Stimulated activated CD8-positive, alpha-beta memory T cell treated with anti-CD3 and anti-CD28 coated beads, Interleukin-7, amount 100 ng/mL, for 4 hours (primary cell): Measurements from ENCODE around the gene MYH4.

Source experiments
- DNase-seq, 2 donors: peaks; one replicate each; pipeline ENCODE4 v3.0.0-alpha.2; 2020; ENCODE audit warnings: low read depth in 2 of 2

Gene MYH4

DNA sequence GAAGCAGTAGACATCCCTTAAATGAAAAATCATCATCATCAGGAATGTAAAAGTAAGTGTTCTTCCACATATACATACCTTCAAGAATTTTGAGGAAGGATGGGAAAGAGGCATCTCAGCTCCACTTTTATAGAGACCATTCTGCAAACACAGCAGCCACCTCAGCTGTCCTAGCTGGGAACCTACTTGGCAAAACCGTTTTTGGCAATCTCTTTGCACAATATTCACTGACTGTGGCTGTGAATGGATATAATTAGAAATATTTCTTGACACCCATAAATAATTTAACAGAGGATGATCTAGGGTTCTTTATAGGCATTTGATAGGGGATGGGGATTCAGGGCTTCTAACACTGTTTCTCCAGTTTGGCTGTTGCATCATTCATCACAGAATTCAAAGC is at the start of gene MYH4:
Gene MYH4, minus strand, starts transcription at position 101 of the 400 bp plus-strand sequence. CDS start 2,814 bp downstream, outside the sequence.
- no peak for DNase-seq

DNA sequence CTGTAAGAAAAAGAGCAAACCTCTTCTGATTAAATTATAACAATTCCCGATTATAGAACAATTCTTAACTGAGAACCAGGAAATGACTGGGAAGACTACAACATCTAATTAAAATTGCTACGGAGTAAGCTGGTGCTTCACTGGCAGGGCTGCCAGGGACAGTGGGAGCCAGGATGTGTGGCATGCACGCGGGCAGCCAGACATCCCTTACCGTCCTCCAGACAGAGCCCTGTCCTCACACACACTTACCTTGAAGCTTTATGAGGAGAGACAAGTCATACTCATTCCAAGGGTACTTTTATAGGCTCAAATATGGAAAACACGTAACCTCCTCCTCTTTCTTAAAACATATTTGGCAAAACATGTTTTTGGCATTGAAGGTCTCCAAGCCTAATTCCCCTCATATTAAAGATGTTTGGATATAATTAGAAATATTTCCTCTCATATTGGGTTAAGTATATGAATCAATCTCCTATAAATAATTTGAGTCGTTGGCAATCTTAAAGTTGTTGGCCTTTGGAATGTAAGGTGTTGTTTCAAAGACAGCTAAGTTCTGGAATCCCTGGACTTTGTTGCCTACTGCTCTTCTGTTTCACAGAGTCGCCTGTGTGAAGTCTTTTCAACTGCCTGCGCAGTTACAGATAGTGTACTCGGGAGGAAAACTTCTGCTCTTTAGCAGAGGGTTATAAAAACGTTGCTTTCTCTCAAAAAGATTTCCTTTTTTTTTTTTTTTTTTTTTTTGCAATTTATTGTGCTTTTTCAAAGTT is 49.1 kb upstream of the MYH4 start, which contains the start of gene MYH1:
Gene MYH1, minus strand, starts transcription at position 272 of the 767 bp plus-strand sequence. CDS start 1,900 bp downstream, outside the sequence.
- DNase-seq: no peak

DNA sequence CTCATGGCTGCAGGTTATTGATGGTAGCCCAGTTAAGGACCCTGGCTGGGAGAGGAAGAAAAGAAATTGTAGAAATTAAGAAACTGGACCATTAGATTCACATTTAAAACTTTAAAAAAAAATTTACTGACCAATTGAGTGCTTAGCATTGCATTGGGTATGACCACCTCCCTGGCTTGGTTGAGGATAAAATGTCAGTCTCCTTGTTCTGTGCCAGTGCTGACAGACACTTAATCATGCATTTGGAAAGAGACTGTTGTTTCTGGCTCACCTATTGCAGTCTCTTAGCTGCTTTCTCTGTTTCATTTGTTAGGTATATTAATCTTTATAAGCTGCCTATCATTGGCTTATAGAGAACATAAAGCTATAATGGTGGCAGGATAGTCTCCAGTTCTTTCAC is 47.3 kb upstream of the MYH4 start:
- DNase-seq: no peak

DNA sequence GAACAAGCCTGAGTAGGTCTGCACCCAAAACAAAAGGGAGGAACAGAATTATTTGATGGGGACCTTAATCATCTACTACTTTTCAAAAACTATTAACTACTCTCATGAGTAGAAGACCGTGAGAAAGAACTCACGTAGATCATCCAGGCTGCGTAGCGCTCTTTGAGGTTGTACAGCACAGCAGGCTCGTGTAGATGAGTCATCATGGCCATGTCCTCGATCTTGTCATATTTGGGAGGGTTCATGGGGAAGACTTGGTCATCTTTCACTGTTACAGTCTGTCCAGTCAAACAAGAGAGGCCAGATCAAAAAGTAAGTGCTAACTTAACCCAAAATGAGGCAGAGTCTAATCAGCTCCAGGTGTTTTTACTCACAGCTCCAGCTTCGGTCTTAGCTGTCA is 46.7 kb upstream of the MYH4 start:
- no peak for DNase-seq

DNA sequence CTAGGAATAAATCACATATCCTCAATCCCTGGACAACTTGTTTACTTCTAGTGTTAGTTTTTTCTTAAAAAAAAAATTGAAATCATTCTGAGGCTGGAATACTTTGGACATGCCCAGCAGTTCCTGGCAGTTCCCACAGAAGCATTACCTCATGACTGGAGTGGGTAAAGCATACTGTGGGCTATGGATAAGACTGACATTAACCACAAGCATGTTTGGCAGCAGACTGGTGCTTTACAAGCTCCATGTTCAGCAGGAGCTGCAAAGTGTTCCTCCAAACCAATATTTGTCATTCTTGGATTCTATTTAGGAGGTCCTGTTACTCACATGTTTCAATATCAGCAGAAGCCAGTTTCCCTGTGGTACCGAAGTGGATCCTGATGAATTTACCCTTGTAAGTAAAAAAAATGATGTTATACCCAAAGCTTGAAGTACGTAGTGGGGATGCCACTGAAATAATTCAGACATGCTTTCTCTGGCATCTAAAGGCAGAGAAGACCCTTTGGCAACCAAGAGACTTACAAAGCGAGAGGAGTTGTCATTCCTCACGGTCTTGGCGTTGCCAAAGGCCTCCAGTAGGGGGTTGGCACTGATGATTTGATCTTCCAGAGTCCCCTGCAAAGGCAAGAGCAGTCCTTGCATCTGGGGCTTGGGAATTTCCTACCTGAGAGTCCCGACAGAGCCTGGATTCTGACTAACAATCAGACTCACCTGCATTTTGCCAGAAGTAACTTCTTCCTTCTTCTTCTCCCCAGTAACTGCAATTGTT is 44.1 kb upstream of the MYH4 start:
- DNase-seq: no peak

DNA sequence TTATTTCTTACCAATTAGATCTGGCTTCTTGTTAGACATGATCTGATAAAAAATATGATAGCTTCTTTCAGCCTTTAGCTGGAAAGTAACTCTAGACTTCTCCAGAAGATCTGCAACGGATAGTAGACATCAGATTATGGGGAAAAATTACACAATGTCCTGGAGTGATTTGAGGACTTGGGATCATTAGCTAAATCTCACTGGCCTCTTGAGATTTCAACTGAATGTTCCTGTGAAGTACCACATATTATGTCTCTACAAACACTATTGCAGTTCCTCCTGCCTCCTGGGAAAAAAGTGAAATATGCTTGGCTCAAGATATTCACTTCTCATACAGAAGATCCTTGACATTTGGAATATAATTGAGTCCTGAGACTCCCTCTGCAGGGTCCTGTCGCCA is 43.5 kb upstream of the MYH4 start:
- DNase-seq: no peak

DNA sequence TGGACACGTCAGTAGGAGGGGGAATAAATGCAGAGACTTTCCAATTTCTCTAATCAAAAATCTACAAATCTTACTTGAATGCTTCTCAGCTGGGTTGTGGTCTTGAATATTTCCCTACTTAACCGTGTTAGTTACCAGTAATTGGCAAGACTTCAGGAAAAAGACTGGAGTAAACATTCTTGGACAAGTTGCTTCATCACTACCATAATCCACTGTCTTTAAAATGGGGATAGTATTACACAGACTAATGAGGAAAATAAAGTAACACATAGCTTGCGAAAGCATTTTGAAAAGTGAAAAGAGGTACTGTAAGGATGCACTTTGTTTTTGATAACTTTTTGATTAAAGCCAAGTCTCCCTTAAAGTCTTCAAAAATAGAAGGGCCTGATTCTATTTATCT is 30.6 kb upstream of the MYH4 start:
- DNase-seq: no peak

DNA sequence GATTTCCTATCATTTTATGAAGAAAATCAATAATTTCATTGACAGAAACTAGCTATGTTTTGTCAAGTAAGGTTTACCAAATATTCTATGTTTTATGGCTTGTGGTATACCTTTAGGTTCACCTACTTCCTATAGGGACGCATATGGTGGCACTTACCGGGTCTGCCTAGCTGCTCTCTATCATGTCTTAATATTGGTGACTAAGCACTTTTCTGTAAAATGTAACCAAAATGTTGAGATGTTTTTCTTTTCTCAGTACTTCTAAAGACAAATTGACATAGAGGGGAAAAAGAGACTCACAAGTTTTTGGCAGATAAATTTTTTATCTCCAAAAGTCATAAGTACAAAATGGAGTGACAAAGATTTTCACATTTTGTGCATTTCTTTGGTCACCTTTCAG is 22.6 kb upstream of the MYH4 start:
- DNase-seq: no peak

DNA sequence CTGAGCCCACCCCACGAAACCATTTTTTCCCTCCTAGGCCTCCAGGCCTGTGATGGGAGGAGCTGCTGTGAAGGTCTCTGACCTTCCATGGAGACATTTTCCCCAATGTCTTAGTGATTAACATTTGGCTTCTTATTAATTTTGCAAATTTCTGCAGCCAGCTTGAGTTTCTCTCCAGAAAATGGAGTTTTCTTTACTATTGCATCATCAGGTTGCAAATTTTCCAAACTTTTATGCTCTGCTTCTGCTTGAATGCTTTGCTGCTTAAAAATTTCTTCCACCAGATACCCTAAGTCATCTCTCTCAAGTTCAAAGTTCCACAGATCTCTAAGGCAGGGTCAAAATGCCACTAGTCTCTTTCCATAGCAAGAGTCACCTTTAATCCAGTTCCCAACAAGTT is 12.9 kb upstream of the MYH4 start:
- no peak for DNase-seq

DNA sequence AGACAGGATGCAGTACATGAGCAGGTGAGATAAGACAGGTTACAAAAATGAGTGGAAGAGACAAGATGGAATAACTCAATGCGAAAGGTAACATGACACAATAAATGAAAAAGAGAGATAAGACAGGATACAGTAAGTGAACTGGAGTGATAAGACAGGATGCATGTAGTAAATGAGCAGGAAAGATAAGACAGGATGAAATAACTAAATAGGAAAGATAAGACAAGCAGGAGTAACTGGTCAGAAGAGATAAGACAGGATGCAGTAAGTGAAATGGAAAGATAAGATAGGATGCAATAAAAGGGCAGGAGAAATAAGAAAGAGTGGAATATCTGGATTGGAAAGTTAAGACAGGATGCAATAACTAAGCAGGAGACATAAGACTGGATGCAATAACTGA is 8.3 kb upstream of the MYH4 start:
- no peak for DNase-seq

DNA sequence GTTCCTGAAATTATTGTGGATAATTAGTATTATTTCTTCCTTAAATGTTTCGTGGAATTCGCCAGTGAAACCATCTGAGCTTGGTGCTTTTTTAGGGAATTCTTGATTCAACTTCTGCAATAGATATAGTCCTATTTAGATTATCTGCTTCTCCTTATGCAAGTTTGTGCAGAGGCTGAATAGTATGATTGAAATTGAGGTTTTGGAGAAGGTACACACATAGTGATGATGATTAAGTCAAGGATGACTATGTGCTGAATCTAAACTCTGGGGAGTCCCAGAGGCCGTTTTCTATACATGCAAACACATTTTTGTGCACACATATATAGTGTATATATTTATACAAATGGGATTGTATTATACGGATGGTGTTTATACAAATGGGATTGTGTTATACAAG is 5.2 kb upstream of the MYH4 start:
- no peak for DNase-seq

DNA sequence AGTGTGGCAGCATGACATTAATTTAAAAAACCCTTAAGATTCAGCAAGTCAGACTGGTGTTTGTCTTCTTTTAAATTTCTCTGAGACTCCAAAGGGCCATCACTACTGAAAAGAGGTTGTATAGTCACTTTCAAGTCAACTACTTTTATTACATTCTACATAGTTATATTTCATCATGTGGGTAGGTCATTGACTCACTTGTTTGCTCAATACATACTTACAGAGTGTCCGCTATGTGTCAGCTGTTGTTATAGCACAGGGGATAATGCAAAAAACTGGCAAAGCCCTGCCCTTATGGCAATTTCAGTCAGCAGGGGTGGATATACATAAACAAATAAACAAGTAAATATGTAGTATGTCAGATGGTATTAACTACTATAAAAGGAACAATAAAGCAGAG is 2.5 kb upstream of the MYH4 start:
- no peak for DNase-seq

DNA sequence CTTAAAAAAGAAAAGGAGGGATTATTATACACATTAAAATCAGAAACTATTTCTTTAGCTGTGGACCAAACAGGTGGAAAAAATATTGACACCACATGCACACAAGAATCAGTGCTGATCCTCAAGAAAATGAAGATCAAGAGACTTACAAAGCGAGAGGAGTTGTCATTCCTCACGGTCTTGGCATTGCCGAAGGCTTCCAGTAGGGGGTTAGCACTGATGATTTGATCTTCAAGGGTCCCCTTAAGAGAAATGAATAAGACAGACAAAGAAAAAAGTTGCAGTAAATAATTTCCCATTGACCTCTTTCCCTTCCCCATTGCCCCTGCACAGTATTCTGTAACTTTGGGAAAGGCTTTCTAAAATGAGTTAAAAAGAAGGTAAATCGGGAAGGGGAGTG is 6.0 kb downstream of the MYH4 start:
- DNase-seq: no peak

DNA sequence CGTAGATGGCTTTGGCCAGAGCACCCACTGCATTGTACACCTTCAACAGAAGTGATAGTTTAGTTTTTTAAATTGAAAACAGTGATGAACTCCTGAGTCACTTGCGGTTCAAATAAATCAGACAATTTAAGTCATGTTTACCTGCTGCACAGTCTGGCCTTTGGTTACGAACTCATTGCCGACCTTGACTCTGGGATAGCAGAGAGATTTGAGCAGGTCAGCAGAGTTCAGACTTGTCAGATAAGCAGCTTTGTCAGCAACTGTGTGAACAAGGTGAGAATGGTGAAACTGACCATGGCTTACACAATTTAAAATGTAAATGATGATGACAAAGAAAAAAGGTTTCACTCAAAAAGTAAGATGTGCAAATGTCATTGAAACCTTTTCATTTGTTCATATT is 9.3 kb downstream of the MYH4 start:
- no peak for DNase-seq

DNA sequence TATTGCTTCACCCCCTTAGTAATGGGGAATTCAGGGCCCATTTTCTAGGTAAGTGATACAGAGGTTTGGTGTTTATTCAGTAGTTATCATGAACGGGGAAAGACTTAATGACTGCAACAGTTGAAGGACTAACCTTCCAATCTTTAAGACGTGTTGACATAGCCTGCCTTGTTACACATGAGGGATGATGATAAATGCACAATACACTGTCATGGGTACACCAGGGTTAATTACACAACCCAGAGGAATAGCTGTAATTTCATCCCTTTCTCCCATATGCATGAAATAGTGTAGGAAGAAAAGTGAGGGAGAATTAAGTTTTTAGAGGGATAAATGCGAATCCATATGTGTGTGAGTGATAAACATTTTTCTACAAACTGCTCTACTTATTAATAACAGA is 10.7 kb downstream of the MYH4 start:
- no peak for DNase-seq

DNA sequence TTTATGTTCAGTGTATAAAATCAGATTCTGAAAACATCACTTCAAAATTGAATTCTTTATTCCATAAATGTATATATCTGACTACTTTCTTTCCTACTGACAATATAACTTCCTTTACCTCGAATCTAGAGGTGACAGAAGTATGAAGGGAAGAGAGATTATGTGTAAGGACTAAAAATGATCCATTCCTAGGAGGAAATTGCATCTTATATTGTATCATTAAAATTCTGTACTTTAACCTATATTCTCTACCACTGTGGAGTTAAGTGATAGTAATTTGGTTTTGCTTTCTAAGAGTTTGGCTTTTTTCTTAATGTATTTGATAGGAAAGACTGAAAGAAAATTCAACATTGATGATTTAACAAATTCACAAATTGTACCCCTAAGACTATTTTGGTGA is 11.4 kb downstream of the MYH4 start:
- no peak for DNase-seq

DNA sequence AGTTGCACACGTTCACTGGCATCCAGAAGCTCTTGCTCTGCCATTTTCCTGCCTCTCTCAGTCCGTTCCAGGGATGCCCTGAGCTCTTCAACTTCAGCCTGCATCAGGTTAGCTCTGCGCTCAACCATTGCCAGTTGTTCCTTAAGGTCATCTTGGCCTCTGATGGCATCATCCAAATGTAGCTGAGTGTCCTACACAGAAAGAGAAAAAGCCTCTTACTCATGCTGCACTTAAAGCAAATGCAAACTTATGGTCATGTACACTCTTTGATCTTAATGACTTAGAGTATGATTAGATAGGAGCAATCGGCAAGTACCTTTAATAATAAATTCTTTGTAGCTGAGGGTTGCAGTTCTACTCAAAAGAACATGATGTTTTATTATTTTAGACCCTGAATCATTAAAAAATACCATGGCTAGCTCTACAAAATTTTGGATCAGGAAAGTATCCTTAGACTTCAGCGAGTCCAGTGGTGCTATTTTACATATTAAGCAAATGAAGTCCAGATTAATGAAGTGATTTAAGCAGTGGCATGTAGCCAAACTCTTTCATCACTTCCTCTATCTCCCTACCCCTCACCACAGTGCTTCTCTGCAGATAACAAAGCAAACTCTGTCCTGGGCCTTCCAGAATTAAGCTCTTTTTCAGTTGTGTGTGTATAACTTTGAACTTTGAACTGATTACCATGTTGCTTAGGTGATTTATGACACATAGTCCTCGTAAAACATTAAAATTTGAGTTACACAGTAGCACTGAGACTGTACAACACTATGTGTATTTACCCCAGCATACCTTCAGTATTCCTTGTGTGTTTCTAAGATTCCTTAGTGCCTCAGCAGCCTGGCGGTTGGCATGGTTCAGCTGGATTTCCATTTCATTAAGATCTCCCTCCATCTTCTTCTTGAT is 22.1 kb downstream of the MYH4 start:
- no peak for DNase-seq

DNA sequence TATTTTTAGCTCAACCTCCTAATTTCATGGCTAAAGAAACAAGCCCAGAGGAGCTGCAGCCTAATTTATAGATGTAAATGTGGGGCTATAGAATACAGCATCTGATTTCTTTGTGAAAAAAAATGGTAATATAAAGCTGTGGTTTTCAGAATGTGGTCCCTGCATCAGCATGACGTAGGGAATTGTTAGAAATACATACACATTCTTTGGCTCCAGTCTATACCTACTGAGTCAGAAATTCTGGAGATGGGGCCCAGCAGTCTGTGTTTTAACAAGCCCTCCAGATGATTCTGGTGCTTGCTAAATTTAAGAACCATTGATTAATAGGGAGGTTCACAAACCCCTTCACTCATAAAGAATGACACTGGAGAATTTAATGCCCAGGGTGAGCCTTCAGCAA is 29.5 kb downstream of the MYH4 start:
- DNase-seq: no peak

DNA sequence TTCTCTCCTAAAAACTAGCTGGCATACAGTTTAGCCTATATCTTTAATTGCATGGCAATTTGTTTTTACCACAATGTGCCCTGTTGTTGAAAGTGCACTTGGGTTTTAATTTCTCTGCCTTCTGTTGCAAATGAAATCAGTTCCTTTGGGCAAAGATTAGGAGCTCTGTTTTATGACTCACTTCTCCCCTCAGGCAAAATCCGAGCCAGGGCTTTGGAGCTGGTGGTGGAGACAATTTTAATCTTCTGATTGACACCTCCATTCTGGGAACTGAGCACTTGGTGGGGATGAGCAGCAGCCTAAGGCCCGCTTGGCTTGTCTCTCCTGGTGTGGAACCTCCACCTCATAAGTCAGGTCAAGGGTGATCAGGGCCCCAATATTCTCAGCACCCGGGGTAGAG is 34.3 kb downstream of the MYH4 start:
- no peak for DNase-seq

DNA sequence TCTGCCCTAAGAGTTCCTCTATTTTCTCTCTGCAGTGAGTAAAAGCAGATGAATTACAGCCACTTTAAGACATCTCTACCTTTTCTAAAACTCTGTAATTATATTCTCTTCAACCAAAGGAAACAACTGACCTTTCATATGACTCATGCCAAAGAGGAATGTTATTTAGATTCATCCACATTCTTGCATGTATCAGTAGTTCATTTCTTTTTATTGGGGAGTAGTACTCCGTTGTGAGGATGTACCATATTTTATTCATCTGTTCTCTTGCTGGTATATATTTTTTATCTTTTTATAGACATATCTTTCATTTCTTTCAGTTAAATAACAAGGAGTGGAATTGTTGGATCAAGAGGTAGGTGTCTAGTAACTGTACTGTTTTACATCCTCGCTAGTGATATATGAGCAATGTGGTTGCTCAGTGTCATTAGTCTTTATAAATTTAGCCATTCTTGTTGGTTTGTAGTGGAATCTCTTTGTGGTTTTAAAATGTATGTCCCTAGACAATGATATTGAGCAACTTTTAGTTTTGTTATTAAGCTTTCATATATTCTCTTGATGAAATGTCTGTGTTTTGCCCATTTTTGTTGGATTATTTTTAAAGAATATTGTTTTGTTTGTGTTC is 39.8 kb downstream of the MYH4 start:
- DNase-seq: no peak

DNA sequence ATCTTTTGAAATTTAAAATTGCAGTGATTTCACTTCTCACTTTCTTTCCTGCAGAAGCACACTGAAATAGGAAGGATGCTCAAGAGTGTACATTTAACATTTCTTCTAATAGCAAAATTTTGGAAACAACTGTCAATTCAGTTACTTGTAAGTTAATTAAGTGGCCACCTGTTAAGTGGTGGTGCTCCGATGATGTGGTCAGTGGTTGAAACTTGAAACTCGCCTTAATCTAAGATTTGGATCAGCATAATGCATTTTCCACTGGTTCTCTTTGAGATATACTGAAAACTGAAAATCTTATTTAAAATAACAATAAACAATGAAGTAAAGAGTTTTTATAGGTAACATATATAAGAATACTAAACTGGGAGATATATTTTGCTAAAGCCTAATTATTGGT is 40.6 kb downstream of the MYH4 start:
- DNase-seq: no peak
